Lower leg skin (tissue), 3 donors: Measurements from ENCODE around the gene NLRP6.
"Not testable (repeated sequence)": the region's sequence is repeated elsewhere in the genome, so short reads cannot be mapped to it uniquely, and the experiment has no call there.

Experiments used
- CTCF ChIP-seq, 3 donors: fragments of 450-650 bp; IDR thresholded peaks; one replicate each; pipeline ENCODE4 v1.5.1; 2016; ENCODE audit warnings: antibody characterized with exemption in 3 of 3, mild to moderate bottlenecking in 3 of 3, moderate library complexity in 2 of 3
- POLR2A ChIP-seq, 2 donors: fragments of 450-650 bp; IDR thresholded peaks; one replicate each; pipeline ENCODE4 v1.6.1; 2016 to 2017; ENCODE audit warnings: antibody characterized with exemption in 2 of 2, mild to moderate bottlenecking in 1 of 2, moderate library complexity in 1 of 2

- TF ChIP-seq CTCF, POLR2A (IDR thresholded peaks at IDR 0.05): not testable (repeated sequence)
These were observed 55.5 kb downstream of the NLRP6 start for GRCh38 chr11:333616-334263.
